Measurements from ENCODE around the gene B9D1. TPM values are rescaled to one million over a fixed set of nuclear protein-coding genes. Genes with fewer than 3 reads are reported as not detected.
A peak's percentile ranks its signal among the peaks of the same experiment; 100 is the strongest.

The B9D1 gene
- total RNA-seq, 2 donors from 2014 or later, result 10.4 to 53.4 TPM

DNA sequence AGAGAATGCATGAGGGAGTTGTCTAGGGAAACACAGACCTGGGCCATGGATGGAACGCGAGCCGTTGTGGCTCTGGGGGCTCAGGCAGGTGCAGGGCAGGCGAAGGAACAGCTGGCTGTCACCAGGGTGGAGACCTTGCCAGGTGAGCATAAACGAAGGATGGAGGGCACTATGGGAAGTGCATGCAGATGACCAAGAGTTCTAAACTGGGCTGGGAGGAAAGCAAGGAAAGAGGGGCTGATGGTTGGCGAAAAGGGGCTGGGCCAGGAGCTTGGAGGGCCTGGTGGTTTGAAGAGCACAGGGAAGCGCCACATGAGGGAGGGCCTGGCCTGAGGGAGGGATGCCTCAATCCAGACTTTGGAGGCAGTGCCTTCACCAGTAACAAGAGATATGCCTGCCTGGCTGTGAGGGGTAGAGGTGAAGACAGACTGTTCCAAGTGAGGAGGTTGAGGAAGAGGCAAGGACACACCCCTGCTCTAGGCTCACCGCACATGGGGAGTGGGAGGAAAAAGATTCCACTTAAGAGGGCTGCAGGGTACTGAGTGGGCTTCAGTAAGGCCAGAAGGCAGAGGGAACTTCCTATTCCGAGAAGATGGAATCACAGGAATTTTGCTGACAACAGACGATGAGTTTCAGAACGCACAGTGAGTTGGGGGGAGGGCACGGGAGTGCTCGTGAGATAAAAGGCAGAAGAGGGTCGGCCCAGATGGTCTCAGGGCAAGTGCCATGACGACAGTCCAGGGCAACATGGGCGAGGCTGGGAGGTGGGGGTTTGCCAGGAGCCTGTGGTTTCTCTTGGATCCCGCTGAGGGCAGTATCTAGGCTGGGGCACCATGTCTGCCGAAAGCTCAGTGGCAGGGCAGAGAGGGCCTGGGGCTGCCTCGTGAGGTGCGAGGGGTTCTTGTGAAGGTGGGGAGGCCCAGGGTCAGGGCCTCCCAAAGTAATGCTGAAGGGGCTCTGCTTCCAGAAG is 20.6 kb downstream of the B9D1 start:
- no peak for DNase-seq
- WGBS, 2 donors, result 75% methylated on average over 20 of the region's 20 CpGs
- Histone ChIP-seq H3K4me3 (no peak overlapping the region), H3K9me3 (no peaks in the 10 kb centered on the region), H3K27ac (no peak overlapping the region), H3K36me3 (replicated peaks in 1 of 2; ENCODE audit: insufficient read depth in 1 of 2, low read depth in 2 of 2) (no peaks in the 10 kb centered on the region), H3K27me3 (no peaks in the 10 kb centered on the region), H3K4me1 (peaks cover 14% of the 10 kb centered on the region)
- intact Hi-C loops (cut with DNase I), result loop anchor here (10.0 kb wide), 1 partner anchor 433 kb away; no protein-coding TSS in a partner anchor
- no peak for TF ChIP-seq POLR2A (IDR thresholded peaks at IDR 0.05)
- ATAC-seq, result no peak

DNA sequence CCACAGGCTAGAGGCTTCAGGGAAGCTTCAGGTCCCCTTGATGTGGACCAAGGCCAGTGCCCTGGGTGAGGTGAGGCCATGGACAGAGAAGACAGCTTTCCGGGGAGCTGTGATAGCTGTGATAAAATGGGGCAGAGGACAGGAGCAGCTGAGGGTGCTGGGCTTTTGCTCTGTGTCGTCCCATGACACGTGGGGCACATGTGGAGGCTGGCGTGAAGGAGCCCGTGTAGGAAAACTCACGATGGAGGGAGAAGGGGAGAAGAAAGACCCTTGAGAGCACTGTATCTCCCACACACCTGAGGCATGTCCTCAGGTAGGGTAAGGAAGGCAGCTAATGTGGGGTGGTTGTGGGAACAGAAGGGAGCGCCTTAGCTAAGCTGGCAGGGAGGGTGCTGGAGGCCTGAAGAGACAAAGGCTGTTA is 21.3 kb downstream of the B9D1 start:
- no peak for TF ChIP-seq POLR2A (IDR thresholded peaks at IDR 0.05)
- TF ChIP-seq, protein P1, sequence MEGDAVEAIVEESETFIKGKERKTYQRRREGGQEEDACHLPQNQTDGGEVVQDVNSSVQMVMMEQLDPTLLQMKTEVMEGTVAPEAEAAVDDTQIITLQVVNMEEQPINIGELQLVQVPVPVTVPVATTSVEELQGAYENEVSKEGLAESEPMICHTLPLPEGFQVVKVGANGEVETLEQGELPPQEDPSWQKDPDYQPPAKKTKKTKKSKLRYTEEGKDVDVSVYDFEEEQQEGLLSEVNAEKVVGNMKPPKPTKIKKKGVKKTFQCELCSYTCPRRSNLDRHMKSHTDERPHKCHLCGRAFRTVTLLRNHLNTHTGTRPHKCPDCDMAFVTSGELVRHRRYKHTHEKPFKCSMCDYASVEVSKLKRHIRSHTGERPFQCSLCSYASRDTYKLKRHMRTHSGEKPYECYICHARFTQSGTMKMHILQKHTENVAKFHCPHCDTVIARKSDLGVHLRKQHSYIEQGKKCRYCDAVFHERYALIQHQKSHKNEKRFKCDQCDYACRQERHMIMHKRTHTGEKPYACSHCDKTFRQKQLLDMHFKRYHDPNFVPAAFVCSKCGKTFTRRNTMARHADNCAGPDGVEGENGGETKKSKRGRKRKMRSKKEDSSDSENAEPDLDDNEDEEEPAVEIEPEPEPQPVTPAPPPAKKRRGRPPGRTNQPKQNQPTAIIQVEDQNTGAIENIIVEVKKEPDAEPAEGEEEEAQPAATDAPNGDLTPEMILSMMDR (IDR thresholded peaks at IDR 0.05), result no peak
- H3K9me3 ChIP-seq, result no peaks in the 10 kb centered on the region
- no peak overlapping the region for H3K4me3 ChIP-seq
- no peaks in the 10 kb centered on the region for H3K27me3 ChIP-seq
- ATAC-seq, result no peak
- H3K4me1 ChIP-seq, result peaks cover 14% of the 10 kb centered on the region
- no peak for DNase-seq
- no peaks in the 10 kb centered on the region for H3K36me3 ChIP-seq (replicated peaks in 1 of 2; ENCODE audit: insufficient read depth in 1 of 2, low read depth in 2 of 2)
- H3K27ac ChIP-seq, result no peak overlapping the region
- intact Hi-C loops (cut with DNase I), result loop anchor here (10.0 kb wide), 1 partner anchor 434 kb away; no protein-coding TSS in a partner anchor
- WGBS, 2 donors, result 65 to 69% methylated on average over 7 of the region's 7 CpGs

DNA sequence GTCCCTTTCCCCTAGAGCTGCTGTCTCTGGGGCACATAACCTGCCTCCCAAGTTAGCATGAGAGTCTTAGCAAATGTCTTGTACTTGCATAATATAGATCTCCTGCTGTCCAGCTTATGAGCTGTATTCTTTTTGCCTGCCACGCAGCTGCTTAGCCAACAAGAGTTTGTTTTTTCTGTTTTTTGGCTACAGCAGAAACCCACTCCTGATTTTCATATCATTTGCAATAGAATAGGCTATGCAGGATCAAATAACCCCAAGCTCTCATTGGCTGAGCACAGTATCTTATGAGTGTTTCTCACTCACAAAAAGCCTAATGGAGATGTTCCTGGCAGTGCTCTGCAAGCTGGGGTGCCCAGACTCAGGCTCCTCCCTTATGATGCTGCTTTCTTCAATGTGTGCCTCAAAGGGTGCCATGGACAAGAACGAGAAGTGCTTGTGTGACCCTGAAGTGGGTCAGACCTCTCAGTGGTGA is 23.1 kb downstream of the B9D1 start:
- DNase-seq (no peak), ATAC-seq (no peak)
- H3K9me3 ChIP-seq, result no peaks in the 10 kb centered on the region
- no peak overlapping the region for H3K27ac ChIP-seq
- H3K4me3 ChIP-seq, result no peak overlapping the region
- no peaks in the 10 kb centered on the region for H3K36me3 ChIP-seq (replicated peaks in 1 of 2; ENCODE audit: insufficient read depth in 1 of 2, low read depth in 2 of 2)
- TF ChIP-seq, protein P1 (IDR thresholded peaks at IDR 0.05), result no peak
- no peak for TF ChIP-seq POLR2A (IDR thresholded peaks at IDR 0.05)
- H3K27me3 ChIP-seq, result no peaks in the 10 kb centered on the region
- H3K4me1 ChIP-seq, result peaks cover 14% of the 10 kb centered on the region
- 73 to 79% methylated on average over 2 of the region's 2 CpGs for WGBS, 2 donors
- intact Hi-C loops (cut with DNase I), result no loop called here

DNA sequence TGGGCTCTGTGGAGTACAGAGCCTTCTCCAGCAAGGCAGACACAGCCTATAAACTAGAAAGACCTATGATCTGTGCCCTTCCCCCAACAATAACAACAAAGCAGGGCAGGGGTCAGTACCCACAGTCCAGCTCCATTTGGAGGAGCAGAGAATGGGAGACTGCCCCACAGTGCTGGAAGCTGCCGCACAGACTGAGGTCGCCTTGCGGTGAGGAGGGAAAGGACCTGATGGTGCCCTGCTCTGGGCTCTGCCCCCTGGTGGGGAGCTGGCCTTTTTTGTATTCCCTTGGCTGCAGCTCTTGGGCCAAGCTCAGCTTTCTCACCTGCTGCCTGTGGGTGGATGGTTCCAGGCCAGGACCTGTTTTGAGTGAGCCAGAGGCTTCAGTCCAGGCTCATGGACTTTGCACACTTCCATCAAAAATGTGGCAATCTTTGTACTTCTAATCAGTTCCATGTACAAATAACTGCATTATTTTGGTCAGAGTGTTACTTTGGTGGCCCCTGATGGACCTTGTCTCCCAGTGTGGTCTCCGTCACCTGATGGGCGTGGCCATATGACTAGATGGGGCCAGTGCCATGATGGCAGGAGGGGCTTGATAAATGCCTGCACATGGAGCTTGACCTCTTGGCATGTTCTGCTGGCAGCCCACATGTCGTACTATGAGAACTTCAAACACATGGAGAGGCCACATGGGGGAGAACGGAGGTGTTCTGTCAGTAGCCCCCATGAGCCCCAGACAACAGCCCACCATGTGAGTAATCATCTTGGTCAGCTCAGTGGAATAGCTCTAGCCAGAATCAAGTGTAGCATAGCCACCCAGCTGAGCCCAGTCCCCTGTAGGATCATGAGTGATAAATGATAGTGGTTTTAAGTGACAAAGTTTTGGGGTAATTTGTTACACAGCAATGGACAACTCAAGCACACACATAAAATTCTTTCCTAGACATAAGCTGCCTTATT is 24.2 kb downstream of the B9D1 start:
- Histone ChIP-seq H3K4me3 (no peak overlapping the region), H3K27ac (peak overlapping the region in 1 of 4 donors; percentile 11), H3K36me3 (replicated peaks in 1 of 2; ENCODE audit: insufficient read depth in 1 of 2, low read depth in 2 of 2) (no peaks in the 10 kb centered on the region), H3K9me3 (no peaks in the 10 kb centered on the region), H3K27me3 (no peaks in the 10 kb centered on the region), H3K4me1 (peaks cover 14% of the 10 kb centered on the region)
- intact Hi-C loops (cut with DNase I), result no loop called here
- TF ChIP-seq, protein P1 (IDR thresholded peaks at IDR 0.05), result peak; percentile 47 to 96 (median 92)
- TF ChIP-seq POLR2A (IDR thresholded peaks at IDR 0.05), result no peak
- WGBS, 2 donors, result 28 to 62% methylated on average over 3 to 7 of the region's 7 CpGs
- peak; percentile 89 for ATAC-seq
- DNase-seq, result peak; percentile 85 to 89 (median 86)

DNA sequence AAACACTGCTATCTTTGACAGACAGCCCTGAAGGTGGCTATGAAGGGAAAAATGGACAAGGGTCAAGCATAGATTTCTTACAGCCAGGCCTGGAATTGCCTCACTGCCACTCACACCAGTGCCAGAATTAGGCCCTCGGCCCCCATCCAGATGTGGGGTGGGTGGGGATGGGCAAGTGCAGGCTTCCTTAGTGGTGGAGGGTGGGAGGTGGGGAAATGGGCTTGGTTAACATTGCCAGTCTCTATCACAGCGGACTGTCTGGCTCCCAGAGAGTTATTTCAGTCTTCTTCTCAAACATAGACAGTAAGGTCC is 24.9 kb downstream of the B9D1 start:
- H3K36me3 ChIP-seq (replicated peaks in 1 of 2; ENCODE audit: insufficient read depth in 1 of 2, low read depth in 2 of 2), result no peaks in the 10 kb centered on the region
- ATAC-seq (peak; percentile 7), DNase-seq (no peak)
- intact Hi-C loops (cut with DNase I), result no loop called here
- no peaks in the 10 kb centered on the region for H3K9me3 ChIP-seq
- WGBS, 2 donors, result 70 to 81% methylated on average over 2 of the region's 2 CpGs
- H3K27ac ChIP-seq, result peak overlapping the region in 1 of 4 donors; percentile 11
- H3K4me3 ChIP-seq, result no peak overlapping the region
- TF ChIP-seq POLR2A (IDR thresholded peaks at IDR 0.05), result no peak
- TF ChIP-seq, protein P1 (IDR thresholded peaks at IDR 0.05), result no peak
- H3K4me1 ChIP-seq, result peaks cover 14% of the 10 kb centered on the region
- no peaks in the 10 kb centered on the region for H3K27me3 ChIP-seq
